ENCODE results near the gene LMF1. TPM values are rescaled to one million over a fixed set of nuclear protein-coding genes. Genes with fewer than 3 reads are reported as not detected.

LMF1 gene
- total RNA-seq, 1 experiment from 2014 or later: 12.2 TPM

- Histone ChIP-seq H3K27ac (ENCODE audit: low read length) (no peak overlapping the region), H3K9me2 (replicated peaks; ENCODE audit: insufficient read depth, low read length) (no peaks in the 10 kb centered on the region), H3K9ac (ENCODE audit: low read length) (no peak overlapping the region), H3K36me3 (ENCODE audit: insufficient read depth, low read length) (no peaks in the 10 kb centered on the region), H4K20me1 (ENCODE audit: insufficient read depth, low read depth, low read length) (no peaks in the 10 kb centered on the region), H3K4me3 (ENCODE audit: low read length) (no peak overlapping the region), H3K9me3 (ENCODE audit: low read length) (no peaks in the 10 kb centered on the region), H3K4me1 (ENCODE audit: low read length) (no peaks in the 10 kb centered on the region), H3K27me3 (ENCODE audit: low read length) (no peaks in the 10 kb centered on the region), H3K4me2 (ENCODE audit: low read depth, low read length, poor library complexity, severe bottlenecking) (no peak overlapping the region), H3K79me2 (ENCODE audit: low read length) (no peaks in the 10 kb centered on the region), H2AFZ (ENCODE audit: low read length) (no peak overlapping the region)
- no peak for DNase-seq
Measured at GRCh38 chr16:828891-829290, 141.9 kb downstream of the LMF1 start.

DNA sequence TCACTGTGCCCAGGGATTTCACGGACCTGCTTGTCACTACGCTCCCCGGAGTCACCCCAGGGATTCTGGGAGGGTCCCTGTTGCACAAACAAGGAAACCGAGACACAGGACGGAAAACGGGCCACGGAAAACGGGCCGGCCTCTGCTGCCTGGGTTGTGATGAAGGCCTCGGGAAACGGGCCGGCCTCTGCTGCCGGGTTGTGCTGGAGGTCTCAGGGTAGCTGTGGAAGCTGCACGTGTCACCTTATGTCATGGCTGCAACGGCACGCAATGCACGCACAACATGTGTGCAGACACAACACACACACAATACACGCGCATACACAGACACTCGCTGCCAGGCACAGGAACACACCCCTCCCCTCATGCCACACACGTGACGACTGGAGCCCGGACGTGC is 143.3 kb downstream of the LMF1 start:
- no peak for DNase-seq
- Histone ChIP-seq H3K27me3 (ENCODE audit: low read length) (no peaks in the 10 kb centered on the region), H3K9ac (ENCODE audit: low read length) (no peak overlapping the region), H3K9me3 (ENCODE audit: low read length) (no peaks in the 10 kb centered on the region), H3K27ac (ENCODE audit: low read length) (no peak overlapping the region), H3K4me2 (ENCODE audit: low read depth, low read length, poor library complexity, severe bottlenecking) (no peak overlapping the region), H3K36me3 (ENCODE audit: insufficient read depth, low read length) (no peaks in the 10 kb centered on the region), H3K4me3 (ENCODE audit: low read length) (no peak overlapping the region), H4K20me1 (ENCODE audit: insufficient read depth, low read depth, low read length) (no peaks in the 10 kb centered on the region), H3K79me2 (ENCODE audit: low read length) (no peaks in the 10 kb centered on the region), H2AFZ (ENCODE audit: low read length) (no peak overlapping the region), H3K9me2 (replicated peaks; ENCODE audit: insufficient read depth, low read length) (no peaks in the 10 kb centered on the region), H3K4me1 (ENCODE audit: low read length) (no peaks in the 10 kb centered on the region)

DNA sequence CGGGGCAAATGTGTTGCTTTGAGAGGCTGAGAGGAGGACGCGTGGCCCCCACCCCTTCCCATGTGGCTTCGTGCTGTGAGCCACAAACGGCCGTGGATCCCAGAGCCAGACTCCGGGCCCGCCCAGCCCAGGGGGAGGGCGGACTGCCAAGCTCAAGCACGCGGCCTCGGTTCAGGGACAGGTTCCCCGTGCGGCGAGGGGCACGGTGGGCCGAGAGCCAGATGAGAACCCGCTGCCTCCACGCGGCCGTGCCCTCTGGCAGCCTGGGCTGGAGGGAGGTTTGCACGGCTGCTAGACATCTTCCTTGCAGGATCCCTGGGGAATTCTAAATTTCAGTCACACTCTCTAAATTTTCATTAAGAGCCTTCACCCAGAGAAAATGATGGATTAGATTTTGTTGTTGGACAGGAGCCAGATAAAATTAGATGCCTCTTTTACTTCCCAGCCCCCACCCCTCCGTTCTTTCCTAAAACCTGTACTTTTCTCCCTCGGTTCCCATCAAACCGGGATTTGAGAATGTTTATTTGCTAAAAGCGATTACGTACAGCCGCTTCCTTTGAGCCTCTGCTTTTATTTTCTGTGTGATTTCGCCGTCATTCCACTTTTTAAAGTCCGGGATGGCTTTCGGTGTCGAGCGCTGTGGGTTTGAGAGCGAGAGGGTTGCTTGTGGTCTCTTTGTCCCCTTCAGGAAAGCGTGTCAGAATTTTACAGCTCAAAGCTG is 145.3 kb downstream of the LMF1 start:
- no peaks in the 10 kb centered on the region for H3K27me3 ChIP-seq (ENCODE audit: low read length)
- H3K9me3 ChIP-seq (ENCODE audit: low read length): no peaks in the 10 kb centered on the region
- DNase-seq: no peak

DNA sequence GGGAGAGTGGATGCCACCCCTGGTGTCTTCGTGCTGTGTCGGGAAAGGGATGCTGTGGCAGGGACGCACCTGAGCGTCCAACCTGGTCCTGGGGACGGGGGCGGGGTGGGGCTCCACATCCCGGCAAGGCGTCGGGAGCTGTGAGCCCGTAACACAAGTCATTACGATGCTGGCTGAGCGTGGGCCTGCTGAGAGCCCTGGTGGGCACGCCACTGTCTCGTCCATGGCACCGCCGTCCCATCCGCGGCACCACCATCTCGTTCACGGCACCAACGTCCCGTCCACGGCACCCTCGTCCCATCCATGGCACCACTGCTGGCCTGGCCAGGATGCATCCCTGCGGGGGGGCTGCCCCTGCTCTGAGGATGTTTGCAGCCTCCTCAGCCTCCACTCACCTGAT is 146.2 kb downstream of the LMF1 start:
- no peaks in the 10 kb centered on the region for H3K27me3 ChIP-seq (ENCODE audit: low read length)
- no peak overlapping the region for H3K4me3 ChIP-seq (ENCODE audit: low read length)
- H3K9me2 ChIP-seq (replicated peaks; ENCODE audit: insufficient read depth, low read length): no peaks in the 10 kb centered on the region
- H3K4me1 ChIP-seq (ENCODE audit: low read length): no peaks in the 10 kb centered on the region
- no peak overlapping the region for H3K27ac ChIP-seq (ENCODE audit: low read length)
- no peak overlapping the region for H2AFZ ChIP-seq (ENCODE audit: low read length)
- no peaks in the 10 kb centered on the region for H4K20me1 ChIP-seq (ENCODE audit: insufficient read depth, low read depth, low read length)
- no peaks in the 10 kb centered on the region for H3K9me3 ChIP-seq (ENCODE audit: low read length)
- H3K36me3 ChIP-seq (ENCODE audit: insufficient read depth, low read length): no peaks in the 10 kb centered on the region
- no peaks in the 10 kb centered on the region for H3K79me2 ChIP-seq (ENCODE audit: low read length)
- no peak for DNase-seq
- no peak overlapping the region for H3K4me2 ChIP-seq (ENCODE audit: low read depth, low read length, poor library complexity, severe bottlenecking)
- no peak overlapping the region for H3K9ac ChIP-seq (ENCODE audit: low read length)

More for the DNA sequence above, 145.3 kb downstream of the LMF1 start:
- H3K9ac ChIP-seq (ENCODE audit: low read length): no peak overlapping the region
- H3K4me1 ChIP-seq (ENCODE audit: low read length): no peaks in the 10 kb centered on the region
- no peak overlapping the region for H3K4me3 ChIP-seq (ENCODE audit: low read length)
- no peaks in the 10 kb centered on the region for H3K9me2 ChIP-seq (replicated peaks; ENCODE audit: insufficient read depth, low read length)
- H2AFZ ChIP-seq (ENCODE audit: low read length): no peak overlapping the region
- no peak overlapping the region for H3K27ac ChIP-seq (ENCODE audit: low read length)
- no peaks in the 10 kb centered on the region for H3K36me3 ChIP-seq (ENCODE audit: insufficient read depth, low read length)
- no peaks in the 10 kb centered on the region for H3K79me2 ChIP-seq (ENCODE audit: low read length)
- no peaks in the 10 kb centered on the region for H4K20me1 ChIP-seq (ENCODE audit: insufficient read depth, low read depth, low read length)
- H3K4me2 ChIP-seq (ENCODE audit: low read depth, low read length, poor library complexity, severe bottlenecking): no peak overlapping the region

GRCh38 chr16:824194-824593 is 146.6 kb downstream of the LMF1 start:
- no peaks in the 10 kb centered on the region for H3K9me2 ChIP-seq (replicated peaks; ENCODE audit: insufficient read depth, low read length)

DNA sequence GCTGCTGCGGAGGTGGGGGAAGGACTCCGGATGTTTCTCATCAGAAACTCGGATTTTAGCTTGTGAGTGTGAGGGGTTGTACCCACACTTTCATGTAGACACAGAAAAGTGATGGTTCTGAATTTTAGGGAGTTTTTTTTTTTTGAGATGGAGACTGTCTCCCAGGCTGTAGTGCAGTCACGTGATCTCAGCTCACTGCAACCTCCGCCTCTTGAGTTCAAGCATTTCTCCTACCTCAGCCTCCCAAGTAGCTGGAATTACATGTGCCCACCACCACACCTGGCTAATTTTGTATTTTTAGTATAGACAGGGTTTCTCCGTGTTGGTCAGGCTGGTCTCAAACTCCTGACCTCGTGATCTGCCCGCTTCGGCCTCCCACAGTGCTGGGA is 147.9 kb downstream of the LMF1 start:
- H3K4me1 ChIP-seq (ENCODE audit: low read length): no peaks in the 10 kb centered on the region
- no peaks in the 10 kb centered on the region for H3K9me3 ChIP-seq (ENCODE audit: low read length)
- H3K27me3 ChIP-seq (ENCODE audit: low read length): no peaks in the 10 kb centered on the region
- H3K9ac ChIP-seq (ENCODE audit: low read length): no peak overlapping the region
- H3K27ac ChIP-seq (ENCODE audit: low read length): no peak overlapping the region
- DNase-seq: no peak
- H3K4me2 ChIP-seq (ENCODE audit: low read depth, low read length, poor library complexity, severe bottlenecking): no peak overlapping the region
- no peaks in the 10 kb centered on the region for H3K79me2 ChIP-seq (ENCODE audit: low read length)
- H3K36me3 ChIP-seq (ENCODE audit: insufficient read depth, low read length): no peaks in the 10 kb centered on the region
- H3K9me2 ChIP-seq (replicated peaks; ENCODE audit: insufficient read depth, low read length): no peaks in the 10 kb centered on the region
- no peak overlapping the region for H3K4me3 ChIP-seq (ENCODE audit: low read length)
- H2AFZ ChIP-seq (ENCODE audit: low read length): no peak overlapping the region
- no peaks in the 10 kb centered on the region for H4K20me1 ChIP-seq (ENCODE audit: insufficient read depth, low read depth, low read length)

More at GRCh38 chr16:824194-824593, 146.6 kb downstream of the LMF1 start:
- no peaks in the 10 kb centered on the region for H3K9me3 ChIP-seq (ENCODE audit: low read length)
- H3K9ac ChIP-seq (ENCODE audit: low read length): no peak overlapping the region
- no peaks in the 10 kb centered on the region for H3K36me3 ChIP-seq (ENCODE audit: insufficient read depth, low read length)
- no peak overlapping the region for H2AFZ ChIP-seq (ENCODE audit: low read length)
- H3K4me1 ChIP-seq (ENCODE audit: low read length): no peaks in the 10 kb centered on the region
- no peak overlapping the region for H3K4me2 ChIP-seq (ENCODE audit: low read depth, low read length, poor library complexity, severe bottlenecking)
- no peaks in the 10 kb centered on the region for H3K79me2 ChIP-seq (ENCODE audit: low read length)
- H4K20me1 ChIP-seq (ENCODE audit: insufficient read depth, low read depth, low read length): no peaks in the 10 kb centered on the region
- no peaks in the 10 kb centered on the region for H3K27me3 ChIP-seq (ENCODE audit: low read length)
- no peak overlapping the region for H3K4me3 ChIP-seq (ENCODE audit: low read length)
- no peak overlapping the region for H3K27ac ChIP-seq (ENCODE audit: low read length)
- DNase-seq: no peak

- Histone ChIP-seq H3K4me3 (ENCODE audit: low read length) (no peak overlapping the region), H3K36me3 (ENCODE audit: insufficient read depth, low read length) (no peaks in the 10 kb centered on the region), H2AFZ (ENCODE audit: low read length) (no peak overlapping the region), H3K9me3 (ENCODE audit: low read length) (no peaks in the 10 kb centered on the region), H3K9ac (ENCODE audit: low read length) (no peak overlapping the region), H3K79me2 (ENCODE audit: low read length) (no peaks in the 10 kb centered on the region), H3K27me3 (ENCODE audit: low read length) (no peaks in the 10 kb centered on the region), H3K9me2 (replicated peaks; ENCODE audit: insufficient read depth, low read length) (no peaks in the 10 kb centered on the region), H3K4me1 (ENCODE audit: low read length) (no peaks in the 10 kb centered on the region), H3K27ac (ENCODE audit: low read length) (no peak overlapping the region), H4K20me1 (ENCODE audit: insufficient read depth, low read depth, low read length) (no peaks in the 10 kb centered on the region), H3K4me2 (ENCODE audit: low read depth, low read length, poor library complexity, severe bottlenecking) (no peak overlapping the region)
- DNase-seq: no peak
Measured at GRCh38 chr16:822174-822908, 148.4 kb downstream of the LMF1 start.

DNA sequence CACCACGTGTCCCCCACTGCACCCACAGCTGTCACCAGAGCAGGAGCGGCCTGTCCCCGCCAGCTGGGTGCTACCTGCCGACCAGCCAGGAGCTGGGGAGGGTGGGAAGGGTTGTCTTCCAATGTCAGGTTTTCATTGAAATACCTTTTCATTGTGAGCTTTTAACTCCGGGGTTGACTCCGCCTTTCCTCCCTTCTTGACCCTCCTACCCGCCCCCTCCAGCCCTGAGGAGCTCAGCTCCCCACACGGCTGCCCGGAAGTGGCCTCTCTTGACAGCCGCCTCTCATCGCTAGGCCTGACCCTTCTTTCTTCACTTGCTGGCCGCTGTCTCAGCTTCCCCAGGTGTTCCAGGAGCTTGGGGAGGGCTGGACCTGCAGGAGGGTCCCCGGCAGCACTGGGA is 149.0 kb downstream of the LMF1 start:
- Histone ChIP-seq H3K27me3 (ENCODE audit: low read length) (no peaks in the 10 kb centered on the region), H3K4me3 (ENCODE audit: low read length) (no peak overlapping the region), H3K9me2 (replicated peaks; ENCODE audit: insufficient read depth, low read length) (no peaks in the 10 kb centered on the region), H3K9ac (ENCODE audit: low read length) (no peak overlapping the region), H3K79me2 (ENCODE audit: low read length) (no peaks in the 10 kb centered on the region), H3K9me3 (ENCODE audit: low read length) (no peaks in the 10 kb centered on the region), H3K36me3 (ENCODE audit: insufficient read depth, low read length) (no peaks in the 10 kb centered on the region), H3K4me1 (ENCODE audit: low read length) (no peaks in the 10 kb centered on the region), H3K27ac (ENCODE audit: low read length) (no peak overlapping the region), H2AFZ (ENCODE audit: low read length) (no peak overlapping the region), H4K20me1 (ENCODE audit: insufficient read depth, low read depth, low read length) (no peaks in the 10 kb centered on the region), H3K4me2 (ENCODE audit: low read depth, low read length, poor library complexity, severe bottlenecking) (no peak overlapping the region)
- no peak for DNase-seq
